GM23338 (cell line): ENCODE results near the gene SYT6. TPM values are rescaled to one million over a fixed set of nuclear protein-coding genes. Genes with fewer than 3 reads are reported as not detected.

ENCODE experiments used
- ATAC-seq: fragments of 200-7000 bp; cut with Tn5 transposase; 3 replicates; pipeline ENCODE4 v1.9.1; 2020
- DNase-seq: peaks from one replicate; pipeline ENCODE4 v3.0.0-alpha.2; 2015; ENCODE audit warnings: low spot score
- H2AFZ ChIP-seq: fragments of 200-600 bp; sonication (generic); 2 replicates; pipeline ENCODE4 v1.8.0; 2016; ENCODE audit warnings: antibody characterized with exemption, mild to moderate bottlenecking, moderate library complexity
- H3F3A ChIP-seq: fragments of 200-600 bp; sonication (generic); replicated peaks from 2 replicates; pipeline ENCODE4 v1.8.0; 2017; ENCODE audit warnings: antibody characterized with exemption, mixed run types, low read depth
- H3K27ac ChIP-seq: fragments of 200-600 bp; sonication (generic); 2 replicates; pipeline ENCODE4 v1.6.1; 2016; ENCODE audit warnings: low read depth
- H3K27me3 ChIP-seq: fragments of 200-600 bp; sonication (generic); 2 replicates; pipeline ENCODE4 v1.8.0; 2016; ENCODE audit warnings: mild to moderate bottlenecking, mixed run types, moderate library complexity; ENCODE audit not compliant: insufficient read depth
- H3K36me3 ChIP-seq: fragments of 200-600 bp; sonication (generic); 2 replicates; pipeline ENCODE4 v1.8.0; 2016; ENCODE audit warnings: mild to moderate bottlenecking; ENCODE audit not compliant: insufficient read depth
- H3K4me1 ChIP-seq: fragments of 200-600 bp; sonication (generic); 2 replicates; pipeline ENCODE4 v1.8.0; 2016; ENCODE audit warnings: mild to moderate bottlenecking, moderate library complexity; ENCODE audit not compliant: insufficient read depth
- H3K4me2 ChIP-seq: fragments of 200-600 bp; sonication (generic); 2 replicates; pipeline ENCODE4 v1.7.1; 2017; ENCODE audit warnings: mixed run types
- H3K4me3 ChIP-seq: fragments of 200-600 bp; sonication (generic); 2 replicates; pipeline ENCODE4 v1.6.1; 2016; ENCODE audit warnings: mixed run types
- H3K79me2 ChIP-seq: fragments of 200-600 bp; sonication (generic); replicated peaks from 2 replicates; pipeline ENCODE4 v1.8.0; 2017; ENCODE audit warnings: mild to moderate bottlenecking; ENCODE audit not compliant: insufficient read depth
- H3K9me2 ChIP-seq: fragments of 200-600 bp; sonication (generic); 2 replicates; pipeline ENCODE4 v1.8.0; 2017; ENCODE audit not compliant: insufficient read depth
- H4K20me1 ChIP-seq: fragments of 200-600 bp; sonication (generic); replicated peaks from 2 replicates; pipeline ENCODE4 v1.8.0; 2017; ENCODE audit warnings: mild to moderate bottlenecking; ENCODE audit not compliant: insufficient read depth
- H3K27ac Mint-ChIP-seq: 2 replicates; pipeline ENCODE4 v1.8.0; 2020; ENCODE audit warnings: inconsistent platforms, mild to moderate bottlenecking, moderate library complexity, mixed read lengths
- H3K27me3 Mint-ChIP-seq: 3 replicates; pipeline ENCODE4 v1.8.0; 2022; ENCODE audit warnings: low read depth, mild to moderate bottlenecking, moderate library complexity, mixed read lengths, inconsistent platforms; ENCODE audit not compliant: insufficient read depth, poor library complexity
- H3K36me3 Mint-ChIP-seq: 3 replicates; pipeline ENCODE4 v1.8.0; 2021; ENCODE audit warnings: low read depth, mild to moderate bottlenecking, inconsistent platforms, moderate library complexity, mixed read lengths
- H3K4me1 Mint-ChIP-seq: 3 replicates; pipeline ENCODE4 v1.8.0; 2020; ENCODE audit warnings: mild to moderate bottlenecking, inconsistent platforms, mixed read lengths
- H3K4me3 Mint-ChIP-seq: 3 replicates; pipeline ENCODE4 v1.8.0; 2021; ENCODE audit warnings: moderate library complexity, mild to moderate bottlenecking, inconsistent platforms, mixed read lengths
- H3K9me3 Mint-ChIP-seq: 3 replicates; pipeline ENCODE4 v1.8.0; 2020; ENCODE audit warnings: moderate library complexity, mild to moderate bottlenecking, inconsistent platforms, mixed read lengths
- CREB1 ChIP-seq: fragments of 250-450 bp; sonication (Bioruptor Pico); IDR thresholded peaks from 2 replicates; pipeline ENCODE4 v1.5.0; 2020; ENCODE audit warnings: low read depth, mild to moderate bottlenecking, moderate library complexity
- CTCF ChIP-seq, 2 experiments: fragments of 200-600 bp in 1 of 2; sonication (generic) in 1 of 2; conservative IDR thresholded peaks; 2 replicates each; pipeline versions ENCODE4 v1.5.1 to v1.6.1; 2016 to 2017; ENCODE audit warnings: antibody characterized with exemption in 2 of 2, low read depth in 2 of 2, mild to moderate bottlenecking in 2 of 2, moderate library complexity in 1 of 2
- ETS1 ChIP-seq: IDR thresholded peaks from 2 replicates; pipeline ENCODE4 v1.6.1; 2016; ENCODE audit warnings: antibody characterized with exemption
- EZH2 ChIP-seq: fragments of 200-600 bp; sonication (generic); IDR thresholded peaks from one replicate; pipeline ENCODE4 v1.8.0; 2017; ENCODE audit warnings: antibody characterized with exemption, mild to moderate bottlenecking, low read depth; ENCODE audit not compliant: unreplicated experiment
- EZH2phosphoT487 ChIP-seq: fragments of 200-600 bp; sonication (generic); IDR thresholded peaks from one replicate; pipeline ENCODE4 v1.8.1; 2018; ENCODE audit warnings: antibody characterized with exemption; ENCODE audit not compliant: unreplicated experiment
- JUNB ChIP-seq: IDR thresholded peaks from one replicate; pipeline ENCODE4 v1.6.1; 2016; ENCODE audit warnings: antibody characterized with exemption; ENCODE audit not compliant: unreplicated experiment
- NANOG ChIP-seq: IDR thresholded peaks from 2 replicates; pipeline ENCODE4 v1.6.1; 2016; ENCODE audit warnings: antibody characterized with exemption, borderline replicate concordance
- POLR2AphosphoS5 ChIP-seq: IDR thresholded peaks from 2 replicates; pipeline ENCODE4 v1.6.1; 2016; ENCODE audit warnings: antibody characterized with exemption, low read depth
- REST ChIP-seq: IDR thresholded peaks from one replicate; pipeline ENCODE4 v1.6.1; 2018; ENCODE audit warnings: antibody characterized with exemption; ENCODE audit not compliant: unreplicated experiment
- STAT1 ChIP-seq: IDR thresholded peaks from one replicate; pipeline ENCODE4 v1.6.1; 2016; ENCODE audit warnings: antibody characterized with exemption; ENCODE audit not compliant: unreplicated experiment
- ZNF114 ChIP-seq: fragments of 250-450 bp; sonication (Bioruptor Pico); IDR thresholded peaks from 2 replicates; pipeline ENCODE4 v1.5.0; 2020; ENCODE audit warnings: mild to moderate bottlenecking, moderate library complexity
- ZNF331 ChIP-seq: fragments of 250-450 bp; sonication (Bioruptor Pico); IDR thresholded peaks from 2 replicates; pipeline ENCODE4 v1.5.0; 2020; ENCODE audit warnings: low read depth, mild to moderate bottlenecking, moderate library complexity
- ZNF462 ChIP-seq: fragments of 250-450 bp; sonication (Bioruptor Pico); IDR thresholded peaks from 2 replicates; pipeline ENCODE4 v1.5.0; 2020; ENCODE audit warnings: mild to moderate bottlenecking, moderate library complexity
- polyA plus RNA-seq: library from polyadenylated mRNA; unstranded; fragments of >200 nt; fragmentation: Nextera tagmentation; extraction: Ambion mirVana; gene quantifications from 2 replicates; pipeline ENCODE4 v1.2.1, GENCODE V29; 2016
- total RNA-seq: library from RNA; depleted of rRNA; stranded (reverse); fragments of >200 nt; shearing (Covaris generic); gene quantifications from 2 replicates; pipeline ENCODE4 v1.2.3, GENCODE V29; 2014

The SYT6 gene
- total and polyA plus RNA-seq, 2 experiments from 2014 or later: 31.2 to 42.6 TPM

GRCh38 chr1:114145504-114146151 is 8.0 kb downstream of the SYT6 start:
- peak; percentile 39 for DNase-seq
- H3K4me2 ChIP-seq: peak overlapping the region; percentile 59
- Mint-ChIP-seq H3K4me1 (peaks cover 61% of the 10 kb centered on the region), H3K36me3 (peaks cover 56% of the 10 kb centered on the region), H3K27me3 (peaks cover 3% of the 10 kb centered on the region), H3K9me3 (no peaks in the 10 kb centered on the region), H3K4me3 (peak overlapping the region; percentile 1; the same call in 2 of the 3 replicates), H3K27ac (no peak overlapping the region)
- H2AFZ ChIP-seq: no peak overlapping the region
- H3K79me2 ChIP-seq: peaks cover 98% of the 10 kb centered on the region
- H3K4me3 ChIP-seq: peak overlapping the region; percentile 1; the same call in 1 of the 2 replicates
- peaks cover 29% of the 10 kb centered on the region for H3F3A ChIP-seq
- H4K20me1 ChIP-seq: peaks cover 37% of the 10 kb centered on the region; the same call in 1 of the 2 replicates
- TF ChIP-seq JUNB: no peak
- no peak for TF ChIP-seq REST
- no peak for TF ChIP-seq EZH2phosphoT487
- TF ChIP-seq EZH2: no peak
- no peak for TF ChIP-seq ZNF462
- no peak for TF ChIP-seq POLR2AphosphoS5
- TF ChIP-seq ETS1: no peak
- TF ChIP-seq CREB1: no peak
- no peak for TF ChIP-seq ZNF114 (CRISPR knock-in tag)
- TF ChIP-seq NANOG: no peak
- no peak for TF ChIP-seq STAT1
- no peak for TF ChIP-seq ZNF331 (CRISPR knock-in tag)
- TF ChIP-seq CTCF (conservative IDR thresholded peaks at IDR 0.05; ENCODE audit: low read depth in 2 of 2): no peak
- peak; percentile 75 for ATAC-seq
- H3K36me3 ChIP-seq: peaks cover 12% of the 10 kb centered on the region; the same call in 1 of the 2 replicates
- H3K27ac ChIP-seq: peak overlapping the region; percentile 62
- peaks cover 65% of the 10 kb centered on the region for H3K4me1 ChIP-seq
- no peaks in the 10 kb centered on the region for H3K27me3 ChIP-seq
- H3K9me2 ChIP-seq: no peaks in the 10 kb centered on the region; the same call in 1 of the 2 replicates
